ENCODE measurements around the gene TOPBP1. TPM values are rescaled to one million over a fixed set of nuclear protein-coding genes. Genes with fewer than 3 reads are reported as not detected.

TOPBP1 gene
- 10 to 100 TPM; 11.8 to 21.1 (median 16.9) TPM for total RNA-seq

DNA sequence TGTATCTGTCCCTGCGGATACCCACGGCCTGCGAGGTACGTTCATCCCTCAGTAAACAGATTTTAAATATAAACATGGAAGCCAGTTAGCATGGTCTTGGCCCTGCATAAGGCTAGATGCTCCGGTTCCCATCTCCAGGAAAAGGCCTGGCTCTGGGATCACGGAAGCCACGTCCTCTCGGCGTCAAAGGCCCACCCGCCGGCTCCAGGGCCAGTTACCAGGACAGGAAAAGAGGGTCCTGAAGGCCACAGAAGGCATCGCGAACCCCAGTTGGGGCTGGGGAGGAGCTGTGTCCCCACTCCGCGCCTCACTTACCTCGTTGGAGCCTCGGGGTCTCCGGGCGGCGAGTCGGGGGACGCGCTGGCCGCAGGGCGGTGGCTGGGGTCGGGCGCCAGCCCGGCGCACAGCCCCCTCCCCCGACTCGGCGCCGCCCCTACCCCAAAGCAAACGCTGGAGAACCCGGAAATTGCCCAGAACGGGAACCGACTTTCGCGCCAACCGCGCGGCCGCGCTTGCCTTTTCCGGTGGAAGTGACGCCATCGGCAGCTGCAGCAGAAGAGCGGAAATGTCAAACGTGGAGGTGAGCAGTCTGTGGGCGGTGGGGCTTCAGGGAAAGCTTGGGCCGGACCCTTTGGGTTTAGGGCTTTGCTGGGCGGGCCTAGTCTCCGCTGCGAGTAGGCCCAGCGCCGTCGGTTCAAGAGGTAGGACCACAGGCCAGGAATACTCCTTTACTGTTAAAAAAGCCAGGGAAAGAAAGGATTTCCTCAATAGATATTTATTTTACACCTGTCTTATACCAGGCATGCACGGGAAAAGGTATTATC, at the start of gene TOPBP1:
Gene TOPBP1, minus strand, starts transcription at position 488 of the 824 bp plus-strand sequence. CDS start 814 bp downstream, outside the sequence.
- in situ Hi-C loops (cut with MboI; ENCODE audit: low sequenced_read_pairs in 4 of 4), result no loop called here
- TF ChIP-seq, protein P1, sequence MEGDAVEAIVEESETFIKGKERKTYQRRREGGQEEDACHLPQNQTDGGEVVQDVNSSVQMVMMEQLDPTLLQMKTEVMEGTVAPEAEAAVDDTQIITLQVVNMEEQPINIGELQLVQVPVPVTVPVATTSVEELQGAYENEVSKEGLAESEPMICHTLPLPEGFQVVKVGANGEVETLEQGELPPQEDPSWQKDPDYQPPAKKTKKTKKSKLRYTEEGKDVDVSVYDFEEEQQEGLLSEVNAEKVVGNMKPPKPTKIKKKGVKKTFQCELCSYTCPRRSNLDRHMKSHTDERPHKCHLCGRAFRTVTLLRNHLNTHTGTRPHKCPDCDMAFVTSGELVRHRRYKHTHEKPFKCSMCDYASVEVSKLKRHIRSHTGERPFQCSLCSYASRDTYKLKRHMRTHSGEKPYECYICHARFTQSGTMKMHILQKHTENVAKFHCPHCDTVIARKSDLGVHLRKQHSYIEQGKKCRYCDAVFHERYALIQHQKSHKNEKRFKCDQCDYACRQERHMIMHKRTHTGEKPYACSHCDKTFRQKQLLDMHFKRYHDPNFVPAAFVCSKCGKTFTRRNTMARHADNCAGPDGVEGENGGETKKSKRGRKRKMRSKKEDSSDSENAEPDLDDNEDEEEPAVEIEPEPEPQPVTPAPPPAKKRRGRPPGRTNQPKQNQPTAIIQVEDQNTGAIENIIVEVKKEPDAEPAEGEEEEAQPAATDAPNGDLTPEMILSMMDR (IDR thresholded peaks at IDR 0.05 in 4 of 5, conservative IDR thresholded peaks at IDR 0.05 in 1 of 5), result no peak
- TF ChIP-seq POLR2A (IDR thresholded peaks at IDR 0.05), result no peak
- Histone ChIP-seq H3K9me3 (no peaks in the 10 kb centered on the region), H3K27ac (peak within 1 kb of the TSS; percentile 70 to 78 (median 74)), H3K36me3 (peaks cover under 1 to 22% of the 10 kb centered on the region in 2 donors), H3K4me3 (peak within 1 kb of the TSS; percentile 73 to 84 (median 80)), H3K27me3 (no peaks in the 10 kb centered on the region), H3K4me1 (peaks cover 11 to 22% of the 10 kb centered on the region in 2 donors)
- DNase-seq, result peak; percentile 50 to 52
- intact Hi-C loops (cut with DNase I; ENCODE audit: low total_unique reads), result loop anchor here (5.0 kb wide), 3 partner anchors 89 to 939 kb away; partner anchors contain the start of genes CDV3, NPHP3 and SRPRB
- ATAC-seq, result peak; percentile 81 to 88

- H3K27me3 ChIP-seq, result no peaks in the 10 kb centered on the region
- intact Hi-C loops (cut with DNase I; ENCODE audit: low total_unique reads), result no loop called here
- in situ Hi-C loops (cut with MboI; ENCODE audit: low sequenced_read_pairs in 4 of 4), result no loop called here
- H3K4me3 ChIP-seq, result no peak overlapping the region
- H3K27ac ChIP-seq, result no peak overlapping the region
- H3K36me3 ChIP-seq, result no peaks in the 10 kb centered on the region
- no peak for ATAC-seq
- DNase-seq, result no peak
- TF ChIP-seq, protein P1 (IDR thresholded peaks at IDR 0.05 in 4 of 5, conservative IDR thresholded peaks at IDR 0.05 in 1 of 5), result no peak
- no peak for TF ChIP-seq POLR2A (IDR thresholded peaks at IDR 0.05)
- no peaks in the 10 kb centered on the region for H3K4me1 ChIP-seq
- H3K9me3 ChIP-seq, result no peaks in the 10 kb centered on the region
Measured at GRCh38 chr3:133711013-133711412, 49.3 kb upstream of the TOPBP1 start.

- ATAC-seq, result no peak
- intact Hi-C loops (cut with DNase I; ENCODE audit: low total_unique reads), result no loop called here
- TF ChIP-seq, protein P1 (IDR thresholded peaks at IDR 0.05 in 4 of 5, conservative IDR thresholded peaks at IDR 0.05 in 1 of 5), result no peak
- no peak for TF ChIP-seq POLR2A (IDR thresholded peaks at IDR 0.05)
- no peak overlapping the region for H3K27ac ChIP-seq
- H3K27me3 ChIP-seq, result no peaks in the 10 kb centered on the region
- no peaks in the 10 kb centered on the region for H3K36me3 ChIP-seq
- H3K4me3 ChIP-seq, result no peak overlapping the region
- H3K9me3 ChIP-seq, result no peaks in the 10 kb centered on the region
- H3K4me1 ChIP-seq, result no peaks in the 10 kb centered on the region
- in situ Hi-C loops (cut with MboI; ENCODE audit: low sequenced_read_pairs in 4 of 4), result no loop called here
- DNase-seq, result no peak
Measured at GRCh38 chr3:133709139-133709750, 47.5 kb upstream of the TOPBP1 start.

DNA sequence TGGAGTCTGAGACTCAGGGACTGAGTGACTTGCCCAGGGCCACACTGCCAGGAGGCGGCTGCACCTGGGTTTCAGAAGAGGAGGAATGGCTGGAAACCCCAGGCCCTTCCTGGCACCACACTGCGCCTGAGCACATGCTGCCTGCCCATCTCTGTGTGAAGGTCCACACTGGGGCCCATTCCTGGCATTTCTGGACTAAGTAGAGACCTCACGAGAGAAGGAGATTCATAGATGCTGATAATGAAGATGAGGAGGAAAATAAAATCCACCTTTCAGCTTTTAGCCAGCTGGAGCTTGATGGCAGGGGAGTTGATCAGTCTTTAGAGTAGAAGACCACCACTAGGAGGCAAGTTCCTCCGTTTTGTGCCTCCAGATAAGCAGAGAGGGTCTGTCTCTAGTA, 44.3 kb upstream of the TOPBP1 start:
- Histone ChIP-seq H3K9me3 (no peaks in the 10 kb centered on the region), H3K4me1 (no peaks in the 10 kb centered on the region), H3K27ac (no peak overlapping the region), H3K27me3 (no peaks in the 10 kb centered on the region), H3K4me3 (no peak overlapping the region), H3K36me3 (no peaks in the 10 kb centered on the region)
- in situ Hi-C loops (cut with MboI; ENCODE audit: low sequenced_read_pairs in 4 of 4), result no loop called here
- no peak for TF ChIP-seq POLR2A (IDR thresholded peaks at IDR 0.05)
- TF ChIP-seq, protein P1 (IDR thresholded peaks at IDR 0.05 in 4 of 5, conservative IDR thresholded peaks at IDR 0.05 in 1 of 5), result no peak
- intact Hi-C loops (cut with DNase I; ENCODE audit: low total_unique reads), result no loop called here
- DNase-seq, result no peak
- ATAC-seq, result no peak

Data from gastrocnemius medialis (tissue), 4 donors.